ENCODE data around the gene TYMS.

The TYMS gene

GRCh38 chr18:657311-658000 lies at the start of gene TYMS:
TYMS (plus strand) TSS chr18:657653; CDS start chr18:657743, 90 bp downstream.
- DNase-seq (ENCODE audit: low read depth, low spot score): no peak

DNA sequence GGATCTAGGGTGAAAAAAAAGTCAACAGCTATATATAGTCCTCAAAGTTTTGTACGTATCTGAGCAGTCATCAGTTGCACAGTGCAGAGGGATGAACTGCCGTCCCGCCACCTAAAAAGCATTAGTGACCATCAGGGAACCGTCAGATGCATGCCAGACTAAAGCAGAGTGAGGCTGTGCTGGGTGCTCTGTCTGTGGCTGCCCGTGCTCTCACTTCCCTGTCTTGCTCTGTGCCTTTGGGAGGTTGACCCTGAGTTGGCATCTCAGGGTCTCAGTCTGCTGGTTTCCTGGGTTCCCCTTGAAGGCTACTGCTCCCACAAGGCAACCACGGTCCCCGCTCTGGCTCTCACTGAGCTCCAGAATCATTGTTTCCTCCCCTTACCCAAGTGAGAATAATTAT lies 49.5 kb upstream of the TYMS start:
- no peak for DNase-seq (ENCODE audit: low read depth, low spot score)

- DNase-seq (ENCODE audit: low read depth, low spot score): no peak
Observed at GRCh38 chr18:610214-610928, 47.1 kb upstream of the TYMS start.

DNA sequence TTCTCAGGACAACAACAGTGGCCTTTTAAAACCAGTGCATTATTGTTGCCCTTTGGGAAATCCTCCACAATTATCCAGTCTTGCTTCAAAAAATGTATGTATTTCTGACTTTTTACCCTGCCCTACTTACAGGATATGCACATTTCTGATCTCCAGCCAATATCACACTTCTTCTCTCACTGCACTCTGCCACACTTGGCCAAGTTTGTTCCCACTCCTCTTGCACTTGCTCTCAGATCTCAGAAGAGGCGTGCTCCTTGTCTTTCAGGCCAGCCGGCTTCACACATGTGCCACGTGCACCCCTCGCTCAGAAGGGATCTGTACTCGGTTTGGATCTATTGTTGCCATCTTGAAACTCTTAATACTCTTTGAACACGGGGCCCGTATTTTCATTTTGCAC lies 45.3 kb upstream of the TYMS start:
- DNase-seq (ENCODE audit: low read depth, low spot score): no peak

- DNase-seq (ENCODE audit: low read depth, low spot score): no peak
Observed at GRCh38 chr18:614193-614592, 43.3 kb upstream of the TYMS start.

- no peak for DNase-seq (ENCODE audit: low read depth, low spot score)
Observed at GRCh38 chr18:615092-615521, 42.3 kb upstream of the TYMS start.

DNA sequence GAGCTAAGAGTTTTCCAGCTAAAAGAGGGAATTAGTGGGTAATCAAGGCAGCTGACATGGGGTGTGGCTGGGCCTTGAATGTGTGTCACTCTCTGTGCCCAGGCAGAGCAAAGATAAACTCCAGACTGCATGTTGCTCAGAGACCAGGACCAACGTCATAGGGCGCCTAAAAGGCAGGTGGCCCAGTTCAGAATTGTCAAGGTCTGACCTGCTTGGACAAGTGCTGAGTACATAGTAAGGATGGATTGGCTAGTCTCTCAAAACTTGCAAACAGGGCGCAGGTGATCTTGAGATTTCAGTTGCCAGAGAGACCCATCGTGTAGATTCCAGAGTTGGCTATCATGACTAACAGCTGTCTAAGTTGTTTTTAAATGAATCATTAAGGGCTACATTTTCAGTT lies 41.7 kb upstream of the TYMS start:
- DNase-seq (ENCODE audit: low read depth, low spot score): no peak

DNA sequence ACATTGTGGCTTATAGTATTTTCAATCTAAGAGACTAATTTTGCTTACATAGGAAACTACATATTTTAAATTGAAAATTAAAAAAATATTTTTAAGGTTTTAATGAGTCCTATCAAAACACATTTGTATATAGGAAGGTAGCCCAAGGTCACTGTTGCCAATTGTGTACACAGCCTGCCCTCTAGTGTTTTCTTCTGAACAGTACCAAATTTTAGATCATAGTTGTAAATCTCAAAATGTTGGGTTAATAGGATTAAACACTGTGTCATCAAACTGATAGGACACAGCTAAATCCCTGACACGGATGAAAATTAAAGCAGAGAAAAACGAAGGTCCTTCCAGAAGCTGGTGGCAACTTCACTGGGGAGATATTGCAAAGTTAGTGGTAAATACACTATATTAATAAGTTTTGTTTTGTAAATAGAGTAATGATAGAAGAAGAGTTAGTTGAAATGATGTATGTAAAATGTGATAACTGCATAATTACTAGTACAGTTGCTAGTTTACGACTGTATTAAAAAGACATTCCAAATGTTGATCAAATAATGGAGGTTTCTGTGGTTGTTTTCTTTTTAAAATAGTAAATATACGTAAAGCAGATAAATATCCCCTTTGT lies 41.0 kb upstream of the TYMS start:
- DNase-seq (ENCODE audit: low read depth, low spot score): no peak

GRCh38 chr18:617970-618504 lies 39.4 kb upstream of the TYMS start:
- no peak for DNase-seq (ENCODE audit: low read depth, low spot score)

DNA sequence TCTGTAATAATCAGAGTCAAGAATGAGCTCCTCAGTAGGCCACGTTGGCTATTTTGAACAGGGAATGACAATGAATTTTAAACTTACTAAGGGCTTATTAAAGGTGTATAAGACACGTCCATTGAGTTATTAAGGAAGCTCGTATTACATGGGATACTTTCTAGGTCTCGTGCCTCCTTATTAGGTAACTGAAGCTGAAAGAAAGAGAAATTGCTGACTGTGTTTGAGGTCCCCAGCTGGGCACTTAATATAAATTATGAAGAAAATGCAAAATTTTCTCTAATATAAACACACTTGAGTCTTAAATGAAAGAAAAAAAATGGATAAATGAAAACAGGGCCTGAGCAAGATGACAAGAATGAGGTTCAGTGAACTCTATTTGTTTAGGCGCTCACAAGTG lies 38.8 kb upstream of the TYMS start:
- DNase-seq (ENCODE audit: low read depth, low spot score): no peak

DNA sequence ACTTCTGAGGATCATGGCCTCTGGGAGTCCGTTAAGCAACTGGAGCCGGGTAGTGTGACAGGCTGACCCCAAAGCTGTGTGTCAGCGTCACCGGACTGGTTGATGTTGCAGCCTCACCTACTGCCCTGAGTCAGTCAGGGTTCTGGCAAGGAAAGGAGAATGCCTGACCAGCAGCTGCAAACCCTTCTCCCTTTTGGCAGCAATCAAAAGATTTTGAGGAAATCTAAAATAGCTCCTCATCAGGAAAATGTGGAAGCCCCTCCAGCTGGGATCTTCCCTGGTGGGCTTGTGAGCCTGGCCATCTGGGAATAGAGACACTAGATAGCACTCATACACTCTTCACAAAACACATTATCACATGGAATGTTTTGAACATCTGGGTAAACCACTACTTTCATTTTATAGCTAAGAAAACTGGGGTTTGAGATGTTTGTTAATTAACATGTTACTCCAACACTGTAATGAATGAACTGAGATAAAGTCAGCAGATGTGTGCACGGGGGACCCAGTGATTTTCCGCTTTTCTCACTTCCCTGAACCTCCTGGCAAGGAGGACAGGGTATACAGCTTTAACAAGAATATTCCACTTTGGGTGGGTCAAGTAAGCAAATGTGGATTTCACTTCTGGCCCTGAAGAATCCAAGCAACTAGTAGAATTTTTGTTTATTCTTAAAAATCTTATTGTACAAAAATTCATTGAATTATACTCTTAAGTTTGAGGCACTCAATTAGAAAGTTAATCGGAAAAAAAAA lies 36.0 kb upstream of the TYMS start:
- DNase-seq (ENCODE audit: low read depth, low spot score): no peak

DNA sequence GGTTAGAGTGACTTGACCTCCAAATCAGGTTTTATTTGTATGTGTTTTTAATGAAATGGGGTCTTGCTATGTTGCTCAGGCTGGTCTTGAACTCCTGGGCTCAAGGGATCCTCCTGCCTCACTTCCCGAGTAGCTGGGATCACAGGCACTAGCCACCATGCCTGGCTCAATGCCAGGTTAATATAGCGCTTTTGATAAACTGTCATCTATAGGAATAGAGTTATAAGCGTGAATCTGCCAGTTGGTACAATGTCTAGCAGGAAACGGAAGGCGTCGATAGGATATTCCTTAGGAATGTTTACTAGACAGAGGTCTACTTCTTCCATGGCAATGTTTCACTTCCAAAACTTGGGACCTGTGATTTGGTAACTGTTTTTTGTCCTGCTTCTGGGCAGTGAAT lies 35.2 kb upstream of the TYMS start:
- no peak for DNase-seq (ENCODE audit: low read depth, low spot score)

DNA sequence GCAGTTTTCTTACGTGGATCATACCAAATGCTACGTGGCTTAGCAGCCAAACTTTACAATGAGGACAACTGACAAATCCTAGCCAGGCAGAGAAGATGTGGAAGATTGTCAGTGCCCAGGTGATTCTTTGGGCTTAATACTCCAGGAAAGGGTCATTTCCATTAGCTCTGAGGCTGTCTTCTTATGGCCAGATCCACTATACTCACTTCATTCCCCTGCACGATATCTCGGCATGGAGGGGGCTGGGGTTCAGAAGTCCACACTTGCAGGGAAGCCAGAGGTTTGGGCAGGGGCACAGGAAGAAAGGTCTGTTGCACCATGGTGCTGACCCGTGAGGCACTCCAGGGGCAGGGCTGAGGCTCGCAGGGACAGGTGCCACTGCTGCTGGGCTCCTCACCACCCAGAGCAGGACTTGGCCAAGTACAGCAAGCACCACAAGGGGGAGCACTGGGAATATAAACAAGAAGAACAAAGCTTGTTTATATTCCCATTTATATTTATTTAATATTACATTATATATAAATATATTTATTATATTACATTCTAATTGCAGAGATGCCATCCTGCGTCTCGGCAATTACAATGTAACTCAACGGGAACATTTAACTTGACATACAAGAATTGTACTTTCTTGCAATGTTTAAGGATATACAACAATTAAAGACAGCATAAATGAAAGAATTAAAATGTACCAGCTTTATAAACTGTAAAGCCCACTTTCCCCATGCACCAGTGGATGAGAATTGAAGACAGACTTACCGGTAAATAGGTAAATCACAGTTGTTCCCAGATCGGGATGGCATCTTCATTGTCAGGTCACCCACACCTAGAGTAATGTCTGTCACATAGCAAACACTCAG lies 33.5 kb upstream of the TYMS start:
- DNase-seq (ENCODE audit: low read depth, low spot score): peak; percentile 26

GRCh38 chr18:627231-627630 lies 30.2 kb upstream of the TYMS start:
- no peak for DNase-seq (ENCODE audit: low read depth, low spot score)

DNA sequence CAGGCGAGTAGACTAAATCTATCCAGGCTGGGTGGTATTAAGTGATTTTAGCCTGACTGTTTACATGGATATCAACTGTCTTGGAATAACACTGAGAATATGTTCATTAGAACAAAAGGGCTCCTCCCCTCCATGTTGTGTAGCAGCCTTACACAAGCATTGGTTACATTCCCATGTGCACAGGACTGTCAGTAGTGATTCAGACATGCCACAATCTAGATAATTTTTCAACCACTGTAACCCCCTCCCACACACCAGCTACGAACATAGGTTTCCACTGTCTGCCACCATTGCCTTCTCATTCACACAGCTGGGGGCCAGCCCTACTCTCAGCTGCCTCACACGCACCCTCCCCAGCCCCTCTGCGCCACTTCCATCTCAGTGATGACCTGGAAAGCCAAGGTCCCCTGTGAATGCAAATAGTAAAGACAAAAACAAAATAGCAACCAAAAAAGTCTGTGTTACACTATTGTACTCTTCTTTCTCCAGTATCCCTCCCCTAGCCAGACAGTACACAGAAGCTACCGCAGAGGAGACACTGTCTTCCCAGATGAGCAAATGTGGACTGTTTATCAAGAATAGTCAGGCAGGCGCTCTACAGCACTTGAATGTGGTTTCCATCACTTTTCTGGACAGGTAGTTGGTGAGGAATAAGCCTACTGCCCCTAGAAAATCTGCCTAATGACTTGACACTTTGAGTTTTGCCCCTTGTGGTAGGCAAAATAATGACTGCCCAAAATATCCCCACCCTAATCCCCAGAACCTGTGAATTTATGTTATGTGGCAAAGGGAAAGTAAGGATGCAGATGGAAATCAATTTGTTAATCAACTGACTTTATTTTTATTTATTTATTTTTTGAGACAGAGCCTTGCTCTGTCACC lies 27.9 kb upstream of the TYMS start:
- no peak for DNase-seq (ENCODE audit: low read depth, low spot score)

- no peak for DNase-seq (ENCODE audit: low read depth, low spot score)
Observed at GRCh38 chr18:631560-631959, 25.9 kb upstream of the TYMS start.

DNA sequence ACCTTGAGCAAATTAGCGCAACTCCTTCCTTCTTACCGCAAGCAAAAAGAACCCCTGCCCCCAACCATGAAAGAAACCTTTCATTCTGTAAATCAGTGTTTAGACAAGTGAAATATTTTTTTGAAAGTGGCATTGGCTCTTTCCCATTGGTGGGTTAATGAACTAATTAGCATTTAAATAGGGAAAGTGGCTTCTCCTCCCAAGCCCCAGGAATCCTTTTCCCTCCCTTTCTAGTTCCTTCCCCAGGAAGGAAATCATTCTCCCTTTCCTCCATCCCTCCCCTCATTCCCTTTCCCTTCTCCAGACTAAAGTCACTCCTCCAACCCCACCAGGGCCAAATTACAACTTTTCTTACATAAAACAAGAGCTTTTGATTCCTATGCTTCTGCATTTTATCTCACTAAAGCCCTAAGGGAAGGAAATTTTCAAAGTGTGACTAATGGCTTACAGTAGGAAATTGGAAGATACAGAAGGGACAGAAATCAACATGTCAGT lies 22.9 kb upstream of the TYMS start:
- no peak for DNase-seq (ENCODE audit: low read depth, low spot score)

GRCh38 chr18:635171-635570 lies 22.3 kb upstream of the TYMS start:
- no peak for DNase-seq (ENCODE audit: low read depth, low spot score)

- DNase-seq (ENCODE audit: low read depth, low spot score): no peak
Observed at GRCh38 chr18:641224-641623, 16.2 kb upstream of the TYMS start.

Measured in activated CD4-positive, CD25-positive, alpha-beta regulatory T cell treated with anti-CD3 and anti-CD28 coated beads, Interleukin-2, amount 50 U/mL, for 16 hours (primary cell).